GM12875 (cell line): ENCODE results near the gene TFB1M.
"Not testable (repeated sequence)": the region's sequence is repeated elsewhere in the genome, so short reads cannot be mapped to it uniquely, and the experiment has no call there.

Experiments
- H3K4me3 ChIP-seq: one replicate; pipeline ENCODE4 v1.5.1; 2011; ENCODE audit warnings: low read depth, low read length, control low read depth
- TF ChIP-seq, protein P1 (sequence below): IDR thresholded peaks from 2 replicates; pipeline ENCODE4 v1.5.1; 2011; ENCODE audit warnings: low read depth, mild to moderate bottlenecking, control low read depth, inconsistent platforms, low read length, moderate library complexity, borderline replicate concordance; ENCODE audit not compliant: insufficient read depth

Gene TFB1M

DNA sequence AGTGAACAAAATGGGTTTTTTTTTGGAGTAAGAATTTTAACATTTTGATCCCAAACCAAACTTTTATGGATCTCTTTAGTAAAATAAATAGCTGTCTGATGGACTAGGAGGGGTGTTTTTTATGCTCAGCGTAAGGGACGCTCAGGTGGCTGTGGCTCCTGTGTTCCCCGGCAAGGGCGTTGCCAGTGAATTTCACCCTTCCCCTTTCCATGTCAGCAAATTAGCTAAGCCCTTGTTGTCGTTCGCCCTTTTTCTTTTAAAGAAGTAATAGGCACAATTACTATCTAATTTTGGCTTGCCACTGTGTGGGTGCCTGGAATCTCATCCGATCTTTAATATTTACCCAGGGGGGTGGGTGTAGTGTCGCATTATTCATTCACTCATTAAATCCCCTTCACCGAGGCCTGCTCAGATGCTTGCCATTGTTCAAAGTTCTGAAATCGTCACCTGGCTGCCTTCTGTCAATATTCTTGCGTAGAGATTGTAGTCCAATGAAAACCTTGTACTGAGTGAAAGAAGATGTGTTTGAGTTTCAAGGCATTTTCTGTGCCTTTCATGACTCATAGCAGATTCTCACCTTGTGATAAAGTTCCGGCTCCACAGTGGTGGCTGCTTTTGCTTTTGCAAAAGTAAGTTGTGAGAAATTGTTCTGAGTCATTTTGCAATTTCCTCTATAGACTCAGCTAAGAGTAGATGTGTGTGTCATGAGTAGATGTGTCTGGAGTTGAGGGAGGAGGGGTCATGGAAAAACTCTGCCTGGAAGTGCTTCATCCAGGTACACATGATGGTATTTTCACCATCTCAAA lies 90.4 kb downstream of the TFB1M start:
- no peak overlapping the region for H3K4me3 ChIP-seq
- TF ChIP-seq, protein P1, sequence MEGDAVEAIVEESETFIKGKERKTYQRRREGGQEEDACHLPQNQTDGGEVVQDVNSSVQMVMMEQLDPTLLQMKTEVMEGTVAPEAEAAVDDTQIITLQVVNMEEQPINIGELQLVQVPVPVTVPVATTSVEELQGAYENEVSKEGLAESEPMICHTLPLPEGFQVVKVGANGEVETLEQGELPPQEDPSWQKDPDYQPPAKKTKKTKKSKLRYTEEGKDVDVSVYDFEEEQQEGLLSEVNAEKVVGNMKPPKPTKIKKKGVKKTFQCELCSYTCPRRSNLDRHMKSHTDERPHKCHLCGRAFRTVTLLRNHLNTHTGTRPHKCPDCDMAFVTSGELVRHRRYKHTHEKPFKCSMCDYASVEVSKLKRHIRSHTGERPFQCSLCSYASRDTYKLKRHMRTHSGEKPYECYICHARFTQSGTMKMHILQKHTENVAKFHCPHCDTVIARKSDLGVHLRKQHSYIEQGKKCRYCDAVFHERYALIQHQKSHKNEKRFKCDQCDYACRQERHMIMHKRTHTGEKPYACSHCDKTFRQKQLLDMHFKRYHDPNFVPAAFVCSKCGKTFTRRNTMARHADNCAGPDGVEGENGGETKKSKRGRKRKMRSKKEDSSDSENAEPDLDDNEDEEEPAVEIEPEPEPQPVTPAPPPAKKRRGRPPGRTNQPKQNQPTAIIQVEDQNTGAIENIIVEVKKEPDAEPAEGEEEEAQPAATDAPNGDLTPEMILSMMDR: no peak

DNA sequence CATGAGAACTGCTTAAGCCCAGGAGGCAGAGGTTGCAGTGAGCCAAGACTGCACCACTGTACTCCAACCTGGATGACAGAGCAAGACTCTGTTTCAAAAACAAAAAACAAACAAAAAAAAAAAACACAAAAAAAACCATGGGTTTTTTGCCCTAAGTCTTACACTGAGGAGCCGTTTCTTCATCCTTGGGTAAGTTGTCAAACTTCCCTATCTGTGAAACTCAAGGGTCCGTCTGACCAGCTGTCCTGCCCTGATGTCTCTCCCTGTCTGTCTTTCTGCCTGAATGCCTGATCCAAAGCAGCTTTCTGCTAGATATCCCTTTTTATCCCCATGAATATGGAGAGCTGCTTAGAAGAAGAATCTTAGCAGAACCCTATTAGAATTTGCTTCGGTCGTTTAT lies 91.8 kb downstream of the TFB1M start:
- TF ChIP-seq, protein P1: no peak
- H3K4me3 ChIP-seq: no peak overlapping the region

DNA sequence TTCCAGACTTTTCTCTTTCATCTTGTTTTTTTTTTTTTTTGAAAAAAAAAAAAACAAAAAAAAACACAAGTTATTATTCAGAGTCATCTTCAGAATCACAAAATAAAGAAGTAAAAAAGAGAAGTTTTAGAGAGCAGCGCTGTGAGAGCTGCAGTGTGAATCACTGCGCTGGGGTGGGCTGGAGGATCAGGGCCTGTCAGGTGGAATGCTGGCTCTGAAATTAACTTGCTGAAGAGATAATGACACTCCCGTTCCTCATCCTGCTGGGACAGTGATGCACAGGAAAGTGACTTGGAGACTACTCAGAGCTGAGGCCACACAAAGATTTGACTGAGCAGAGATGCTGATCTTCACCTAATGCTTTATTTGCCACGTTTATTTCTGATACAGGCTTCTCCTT lies 93.2 kb downstream of the TFB1M start:
- TF ChIP-seq, protein P1: no peak
- no peak overlapping the region for H3K4me3 ChIP-seq

DNA sequence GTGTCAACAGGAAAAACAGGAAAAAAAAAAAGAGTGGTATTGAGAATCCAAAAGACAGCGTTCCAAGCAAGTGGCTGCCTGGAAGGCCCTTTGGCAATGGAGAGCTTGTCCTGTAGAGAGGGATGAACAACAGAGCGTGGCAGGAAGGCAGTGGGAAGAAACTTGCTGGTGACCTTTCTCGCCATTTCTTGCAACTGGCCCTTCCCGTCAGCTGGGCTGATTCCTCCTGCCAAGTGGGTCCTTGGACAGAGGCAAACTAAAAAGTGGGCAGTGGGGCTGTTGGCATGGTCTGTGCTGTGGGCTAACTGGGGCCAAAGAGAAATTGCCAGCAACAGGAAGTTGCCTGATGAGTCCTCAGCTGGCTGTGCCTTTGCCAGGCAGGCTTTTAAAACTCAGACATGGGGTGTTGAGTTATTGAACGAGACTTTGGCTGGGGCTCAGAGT lies 94.4 kb downstream of the TFB1M start:
- H3K4me3 ChIP-seq: no peak overlapping the region
- TF ChIP-seq, protein P1: no peak

DNA sequence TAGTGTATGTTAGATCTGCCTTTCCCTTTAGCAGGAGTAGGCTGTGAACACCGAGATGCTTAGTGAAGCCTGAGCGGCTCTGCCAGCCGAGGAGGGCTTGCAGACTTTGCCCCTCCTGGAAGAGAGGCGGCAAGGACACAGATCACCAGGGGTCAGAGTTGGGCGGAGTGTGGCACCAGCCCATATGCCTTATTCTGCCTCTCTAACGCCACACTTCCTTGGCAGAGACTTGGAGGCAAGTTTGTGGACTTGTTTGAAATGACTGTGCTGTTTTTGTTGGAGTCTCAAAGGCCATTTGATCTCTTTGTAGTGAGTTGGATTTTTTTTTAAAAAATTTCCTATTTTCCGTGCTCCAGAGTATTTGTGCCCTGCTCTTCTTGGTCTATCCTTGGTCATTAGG lies 95.0 kb downstream of the TFB1M start:
- TF ChIP-seq, protein P1: no peak

DNA sequence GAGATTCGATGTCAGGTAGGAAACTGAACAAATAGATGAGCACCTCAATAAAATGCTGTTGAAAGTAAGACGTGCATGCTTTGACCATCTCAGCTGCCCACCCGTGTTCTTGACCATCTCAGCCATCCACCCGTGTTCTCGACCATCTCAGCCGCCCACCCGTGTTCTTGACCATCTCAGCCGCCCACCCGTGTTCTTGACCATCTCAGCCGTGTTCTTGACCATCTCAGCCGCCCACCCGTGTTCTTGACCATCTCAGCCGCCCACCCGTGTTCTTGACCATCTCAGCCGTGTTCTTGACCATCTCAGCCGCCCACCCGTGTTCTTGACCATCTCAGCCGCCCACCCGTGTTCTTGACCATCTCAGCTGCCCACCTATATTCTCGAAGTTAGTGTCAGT lies 95.6 kb downstream of the TFB1M start:
- H3K4me3 ChIP-seq: not testable (repeated sequence)

More for the DNA sequence above, 95.0 kb downstream of the TFB1M start:
- H3K4me3 ChIP-seq: no peak overlapping the region

DNA sequence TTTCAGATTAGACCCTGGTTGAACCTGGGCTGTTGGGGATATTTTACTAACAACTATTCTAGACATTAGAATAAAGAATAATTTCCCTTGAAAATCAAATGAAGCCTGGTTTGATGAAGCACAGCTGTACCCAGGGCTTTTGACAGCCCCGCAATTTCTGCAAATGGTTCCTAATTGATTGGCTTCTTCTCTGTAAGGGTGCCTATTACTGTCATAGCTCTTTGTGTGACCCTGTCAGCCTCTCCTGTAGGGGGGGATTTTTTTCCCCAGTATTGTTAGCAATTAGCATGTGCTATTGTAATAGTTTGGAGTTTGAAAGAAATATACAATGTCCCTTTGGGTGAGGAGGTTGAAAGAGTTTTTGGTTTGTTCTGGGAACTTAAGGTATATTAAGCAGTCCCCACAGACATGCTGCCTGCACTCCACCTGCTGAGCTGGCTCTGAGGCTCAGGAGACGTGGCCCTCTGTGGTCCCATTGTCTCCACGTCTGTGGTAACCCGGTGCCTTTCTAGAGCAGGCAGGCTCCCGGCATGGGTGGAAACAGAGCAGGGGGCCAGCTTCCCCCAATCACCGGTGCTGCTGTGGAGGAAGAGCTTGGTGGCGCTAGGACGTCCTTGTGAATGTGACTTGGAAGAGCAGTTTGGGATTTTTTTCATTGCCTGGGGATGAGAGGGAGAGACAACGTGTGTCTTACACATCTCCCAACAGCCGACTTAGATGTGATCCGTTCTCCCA lies 97.8 kb downstream of the TFB1M start:
- TF ChIP-seq, protein P1: no peak
- no peak overlapping the region for H3K4me3 ChIP-seq
